ENCODE results near the gene GPC1.

GPC1 gene

DNA sequence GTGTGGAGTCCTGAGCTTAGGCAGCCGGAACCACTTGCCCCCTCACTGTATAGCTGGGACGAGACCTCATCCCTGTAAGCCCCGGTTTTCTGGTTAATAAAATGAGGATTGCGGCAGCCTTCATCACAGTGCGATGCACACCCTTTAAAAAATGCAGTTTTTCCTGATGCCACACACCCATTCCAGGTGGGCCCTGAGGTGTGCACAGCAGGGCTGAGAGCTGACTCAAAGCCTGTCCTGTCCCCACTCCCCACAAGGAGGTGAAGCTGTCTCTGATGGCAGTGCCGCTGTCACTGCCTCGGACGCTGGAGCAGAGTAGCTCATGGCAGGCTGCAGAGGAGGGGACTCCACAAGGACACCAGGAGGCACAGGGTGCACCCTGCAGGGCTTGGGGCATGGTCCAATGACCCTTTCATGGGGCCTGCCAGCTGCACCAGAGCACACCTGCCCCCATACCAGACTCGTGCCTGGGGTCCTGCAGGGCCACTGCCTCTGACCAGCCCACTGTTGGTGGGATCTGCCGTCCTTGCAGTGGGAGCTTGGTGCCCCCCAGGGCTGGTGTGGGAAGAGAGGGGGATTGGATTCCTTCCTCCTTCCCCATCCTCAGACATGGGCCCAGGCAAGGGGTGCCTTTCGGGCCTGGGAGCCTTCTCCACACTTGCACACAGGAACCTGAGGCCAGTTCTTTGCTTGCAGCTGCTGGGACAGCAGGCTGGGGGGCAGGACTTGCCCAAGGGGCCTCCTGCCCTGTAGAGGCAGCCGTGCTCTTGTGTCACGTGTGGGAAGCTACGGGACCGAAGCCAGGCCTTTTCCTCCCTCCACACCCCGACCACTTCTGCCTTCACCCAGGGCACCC lies 22.8 kb downstream of the GPC1 start:
- FAIRE-seq: no peak

DNA sequence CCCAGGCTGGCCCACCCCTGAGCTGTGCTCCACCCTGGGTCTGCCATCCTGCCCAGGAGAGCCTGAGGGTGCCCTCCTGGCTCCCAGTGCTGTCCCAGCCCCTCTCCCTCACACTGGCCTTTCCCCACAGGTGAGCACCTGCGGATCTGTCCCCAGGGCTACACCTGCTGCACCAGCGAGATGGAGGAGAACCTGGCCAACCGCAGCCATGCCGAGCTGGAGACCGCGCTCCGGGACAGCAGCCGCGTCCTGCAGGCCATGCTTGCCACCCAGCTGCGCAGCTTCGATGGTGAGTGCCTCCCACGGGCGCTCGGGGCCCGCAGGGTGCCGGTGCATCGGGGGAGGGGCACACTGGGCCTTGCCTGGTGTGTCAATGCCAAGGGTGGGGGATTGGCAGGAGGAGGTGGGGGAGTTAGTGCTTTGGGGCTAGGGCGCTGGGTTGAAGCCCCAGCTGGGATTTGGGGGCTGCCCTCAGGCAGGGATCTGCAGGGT lies 23.5 kb downstream of the GPC1 start:
- no peak for FAIRE-seq

DNA sequence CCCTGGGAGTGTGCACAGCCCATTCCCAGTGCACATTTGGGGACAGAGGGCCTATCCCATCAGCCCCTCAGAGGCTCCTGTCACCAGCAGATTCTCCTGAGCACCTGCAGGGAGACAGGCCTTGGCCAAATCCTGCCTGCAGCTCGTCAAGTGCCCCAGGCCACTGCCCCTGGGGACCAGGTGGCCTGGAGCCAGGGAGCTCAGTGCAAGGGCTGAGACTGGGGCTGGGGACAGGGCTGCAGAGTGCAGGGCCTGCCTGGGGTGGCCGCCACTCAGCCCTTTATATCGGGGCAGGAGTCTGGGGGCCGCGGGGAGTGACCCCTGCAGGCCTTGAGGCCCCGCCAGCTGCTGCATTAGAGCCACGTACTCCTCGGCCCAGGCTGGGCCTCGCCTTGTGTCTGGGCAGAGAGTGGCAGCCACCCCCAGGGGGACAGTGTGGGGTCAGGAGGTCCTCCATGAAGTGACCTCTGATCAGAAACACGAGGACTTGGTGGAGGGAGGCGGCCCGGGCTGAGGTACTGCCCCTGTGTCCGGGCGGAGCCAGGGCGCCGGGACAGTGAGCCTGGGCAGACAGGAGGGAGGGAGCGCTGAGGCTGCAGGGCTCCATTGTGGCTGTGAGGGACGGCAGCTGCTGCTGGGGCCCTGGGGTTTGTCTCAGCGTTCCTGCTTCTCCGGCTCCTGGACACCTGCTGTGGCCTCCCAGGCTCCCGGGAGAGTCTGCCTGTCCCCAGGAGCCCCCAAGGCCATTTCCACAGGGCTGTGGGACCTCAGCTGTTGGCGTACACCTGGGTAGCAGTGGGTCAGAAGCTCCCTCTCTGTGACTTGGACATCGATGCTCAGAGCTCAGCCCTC lies 24.2 kb downstream of the GPC1 start:
- no peak for FAIRE-seq

DNA sequence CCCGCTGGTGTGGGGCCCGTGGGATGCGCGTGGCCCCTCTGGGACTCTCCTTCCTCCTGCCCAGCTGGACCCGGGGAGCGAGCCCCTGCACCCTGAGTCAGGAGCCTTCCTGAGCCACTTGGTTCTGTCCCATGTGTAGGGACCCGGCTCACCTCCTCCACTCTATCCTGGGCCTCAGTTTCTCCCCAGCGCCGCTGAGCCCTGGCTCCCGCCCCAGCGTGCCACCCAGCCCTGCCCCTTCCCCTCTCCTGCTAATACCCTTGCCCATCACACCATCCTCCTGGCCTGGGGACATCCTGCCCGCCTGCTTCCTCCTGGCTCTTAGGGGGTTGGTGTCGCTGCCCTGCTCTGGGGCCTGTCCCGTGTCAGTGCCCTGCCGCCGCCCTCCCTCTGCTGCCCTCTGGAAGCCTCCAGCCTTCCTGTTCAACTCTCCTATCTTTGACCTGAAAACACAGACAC lies 24.8 kb downstream of the GPC1 start:
- no peak for FAIRE-seq

DNA sequence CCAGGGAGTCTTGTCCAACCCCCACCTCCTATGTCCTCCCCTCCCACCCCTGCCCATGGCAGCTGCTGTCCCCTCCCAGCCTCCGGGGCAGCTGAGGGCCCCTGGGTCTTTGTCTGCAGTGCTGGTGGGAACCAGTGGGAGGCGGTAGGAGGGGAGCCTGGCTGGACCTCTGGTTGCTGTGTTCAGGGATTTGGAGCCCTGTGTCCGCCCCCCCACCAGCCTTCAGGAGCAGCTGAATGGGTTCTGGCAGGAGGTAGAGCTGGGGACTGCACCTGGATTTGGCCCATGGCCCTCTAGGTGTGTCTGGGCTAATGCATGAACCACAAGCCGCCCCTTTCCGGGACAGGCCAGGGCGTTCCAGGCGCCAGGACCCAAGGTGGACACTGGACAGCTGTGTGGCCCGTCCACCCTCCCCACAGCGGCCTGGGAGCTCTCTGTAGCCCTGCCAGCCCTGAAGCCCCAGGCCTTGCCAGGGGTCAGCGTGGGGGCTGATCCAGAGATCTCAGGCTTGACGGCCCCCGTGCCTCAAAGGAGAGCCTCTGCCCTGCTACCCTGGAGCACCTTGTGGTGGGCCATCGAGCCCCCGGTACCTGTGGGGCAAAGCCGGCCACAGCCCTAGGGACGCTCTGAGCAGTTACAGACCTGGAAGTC lies 25.4 kb downstream of the GPC1 start:
- no peak for FAIRE-seq

DNA sequence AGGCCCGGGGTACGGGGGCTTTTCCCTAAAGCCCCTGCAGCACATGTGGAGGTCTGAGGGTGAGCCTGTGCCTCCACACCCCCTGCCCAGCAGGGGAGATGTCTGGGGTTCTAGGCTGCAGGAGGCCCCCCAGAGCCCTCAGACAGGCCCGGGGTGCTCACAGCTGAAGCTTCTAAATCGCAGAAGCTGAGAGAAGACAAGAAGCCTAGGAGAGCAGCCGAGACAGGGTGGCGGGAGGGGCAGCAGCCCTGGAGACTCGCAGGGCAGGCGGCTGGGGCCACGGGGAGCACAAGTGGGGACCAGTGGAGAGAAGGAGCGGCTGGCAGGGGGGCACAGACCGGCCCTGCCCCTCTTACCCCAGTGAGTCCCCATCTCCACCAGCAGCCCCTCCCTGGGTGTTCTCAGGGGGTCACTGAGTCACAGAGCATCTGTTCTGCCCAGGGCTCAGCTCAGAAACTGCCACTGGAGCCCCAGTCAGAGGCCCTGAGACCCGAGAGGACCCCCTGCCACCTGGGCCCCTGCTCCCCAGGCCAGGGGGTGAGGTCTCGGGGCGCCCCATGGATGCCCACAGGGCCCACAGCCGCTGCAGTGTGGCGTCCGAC lies 26.1 kb downstream of the GPC1 start:
- no peak for FAIRE-seq

DNA sequence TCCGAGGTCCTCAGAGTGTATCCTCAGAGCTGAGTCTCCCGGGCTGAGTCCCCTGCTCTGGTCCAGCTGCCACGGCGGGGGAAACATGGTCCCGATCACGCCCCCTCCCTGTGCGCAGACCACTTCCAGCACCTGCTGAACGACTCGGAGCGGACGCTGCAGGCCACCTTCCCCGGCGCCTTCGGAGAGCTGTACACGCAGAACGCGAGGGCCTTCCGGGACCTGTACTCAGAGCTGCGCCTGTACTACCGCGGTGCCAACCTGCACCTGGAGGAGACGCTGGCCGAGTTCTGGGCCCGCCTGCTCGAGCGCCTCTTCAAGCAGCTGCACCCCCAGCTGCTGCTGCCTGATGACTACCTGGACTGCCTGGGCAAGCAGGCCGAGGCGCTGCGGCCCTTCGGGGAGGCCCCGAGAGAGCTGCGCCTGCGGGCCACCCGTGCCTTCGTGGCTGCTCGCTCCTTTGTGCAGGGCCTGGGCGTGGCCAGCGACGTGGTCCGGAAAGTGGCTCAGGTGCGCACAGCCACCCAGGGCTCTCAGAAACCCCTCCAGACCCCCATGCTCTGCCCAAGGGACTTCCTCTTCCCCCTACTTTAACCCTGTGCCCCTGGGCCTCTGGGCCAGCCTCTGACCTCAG lies 26.7 kb downstream of the GPC1 start:
- FAIRE-seq: no peak

DNA sequence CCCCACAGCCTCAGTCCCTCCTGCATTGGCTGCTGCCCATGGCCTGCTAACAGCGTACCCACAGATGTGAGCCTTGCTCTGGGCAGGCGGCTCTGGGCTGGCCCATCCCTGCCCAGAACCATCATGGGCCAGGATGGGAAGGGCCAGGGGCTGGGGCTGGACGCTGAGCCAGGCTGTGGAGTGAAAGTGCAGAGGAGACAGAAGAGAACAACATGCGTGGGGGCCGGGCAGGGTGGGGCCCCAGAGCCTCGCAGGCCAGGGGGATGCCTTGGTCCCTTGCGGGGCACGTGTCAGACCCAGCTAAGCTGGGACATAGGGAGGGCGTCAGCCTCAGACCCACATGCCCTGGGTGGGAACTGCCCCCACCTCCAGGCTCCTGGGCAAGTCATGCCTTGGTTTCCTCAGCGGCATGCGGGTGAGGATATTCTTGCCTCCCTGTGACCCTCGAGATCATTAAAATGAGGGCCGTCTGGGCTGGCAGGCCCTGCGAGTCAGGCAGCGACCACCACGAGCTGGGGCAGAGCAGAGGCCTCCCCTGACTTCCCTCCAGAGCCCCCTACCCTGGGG lies 27.3 kb downstream of the GPC1 start:
- FAIRE-seq: no peak

DNA sequence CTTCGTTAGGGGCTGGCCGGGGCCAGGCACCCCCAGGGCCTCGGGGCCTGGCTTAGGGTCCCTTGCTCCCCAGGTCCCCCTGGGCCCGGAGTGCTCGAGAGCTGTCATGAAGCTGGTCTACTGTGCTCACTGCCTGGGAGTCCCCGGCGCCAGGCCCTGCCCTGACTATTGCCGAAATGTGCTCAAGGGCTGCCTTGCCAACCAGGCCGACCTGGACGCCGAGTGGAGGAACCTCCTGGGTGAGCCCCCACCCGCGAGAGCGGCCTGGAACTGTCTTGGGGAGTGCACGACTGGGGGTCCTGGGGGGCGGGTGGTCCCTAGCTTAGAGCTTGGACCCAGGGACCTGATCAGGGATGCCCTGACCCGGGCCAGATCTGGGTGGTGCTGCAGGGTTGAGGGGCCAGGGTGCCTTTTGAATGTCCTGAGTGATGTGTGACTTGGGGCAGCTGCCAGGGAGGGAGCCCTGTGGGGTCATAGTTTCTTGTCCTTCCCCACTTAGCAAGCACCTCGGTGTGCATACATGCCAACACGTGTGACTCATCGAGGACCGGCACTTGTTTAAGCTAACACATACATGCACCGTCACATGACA lies 27.9 kb downstream of the GPC1 start:
- FAIRE-seq: no peak

DNA sequence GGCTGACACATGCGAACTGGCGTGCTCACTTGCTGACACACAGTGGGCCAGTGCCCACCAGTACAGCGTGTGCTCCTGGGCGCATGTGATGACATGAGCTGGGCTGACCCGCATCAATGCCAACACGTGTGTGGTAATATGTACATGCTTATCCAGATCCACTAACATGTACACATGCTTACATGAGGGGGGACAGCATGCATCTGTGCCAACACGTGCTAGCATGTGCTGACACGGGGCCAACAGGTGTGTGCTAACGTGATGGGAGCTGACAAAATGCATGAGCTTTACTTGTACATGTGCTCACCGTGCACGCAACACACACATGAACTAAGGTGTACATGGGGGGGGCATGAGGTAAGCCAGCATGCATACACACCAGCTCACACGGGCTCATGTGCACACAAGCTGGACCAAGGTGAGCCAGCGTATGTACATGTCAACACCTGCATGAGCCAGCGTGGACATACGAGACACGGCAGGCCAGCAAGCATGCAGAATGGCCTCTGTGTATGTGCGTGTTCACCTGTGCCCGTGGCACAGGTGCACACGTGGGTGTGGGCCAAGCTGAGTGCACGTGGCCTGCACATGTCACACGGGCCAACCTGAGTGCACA lies 28.5 kb downstream of the GPC1 start:
- no peak for FAIRE-seq

DNA sequence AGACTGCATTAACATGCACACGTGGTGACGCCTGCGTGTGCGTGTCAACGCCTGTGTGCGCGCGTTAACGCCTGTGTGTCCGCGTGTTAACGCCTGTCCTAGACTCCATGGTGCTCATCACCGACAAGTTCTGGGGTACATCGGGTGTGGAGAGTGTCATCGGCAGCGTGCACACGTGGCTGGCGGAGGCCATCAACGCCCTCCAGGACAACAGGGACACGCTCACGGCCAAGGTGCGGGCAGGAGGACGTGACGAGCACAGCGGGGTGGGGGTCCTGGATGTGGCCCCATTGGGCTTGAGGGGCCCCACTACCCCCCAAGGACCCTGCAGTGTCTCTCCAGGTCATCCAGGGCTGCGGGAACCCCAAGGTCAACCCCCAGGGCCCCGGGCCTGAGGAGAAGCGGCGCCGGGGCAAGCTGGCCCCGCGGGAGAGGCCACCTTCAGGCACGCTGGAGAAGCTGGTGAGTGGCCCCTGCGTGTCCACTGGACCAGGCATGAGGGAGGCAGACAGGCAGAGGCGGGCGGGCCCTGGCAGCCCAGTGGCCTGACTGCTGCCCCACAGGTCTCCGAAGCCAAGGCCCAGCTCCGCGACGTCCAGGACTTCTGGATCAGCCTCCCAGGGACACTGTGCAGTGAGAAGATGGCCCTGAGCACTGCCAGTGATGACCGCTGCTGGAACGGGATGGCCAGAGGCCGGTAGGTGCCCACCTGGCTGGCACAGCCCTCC lies 29.2 kb downstream of the GPC1 start:
- no peak for FAIRE-seq

DNA sequence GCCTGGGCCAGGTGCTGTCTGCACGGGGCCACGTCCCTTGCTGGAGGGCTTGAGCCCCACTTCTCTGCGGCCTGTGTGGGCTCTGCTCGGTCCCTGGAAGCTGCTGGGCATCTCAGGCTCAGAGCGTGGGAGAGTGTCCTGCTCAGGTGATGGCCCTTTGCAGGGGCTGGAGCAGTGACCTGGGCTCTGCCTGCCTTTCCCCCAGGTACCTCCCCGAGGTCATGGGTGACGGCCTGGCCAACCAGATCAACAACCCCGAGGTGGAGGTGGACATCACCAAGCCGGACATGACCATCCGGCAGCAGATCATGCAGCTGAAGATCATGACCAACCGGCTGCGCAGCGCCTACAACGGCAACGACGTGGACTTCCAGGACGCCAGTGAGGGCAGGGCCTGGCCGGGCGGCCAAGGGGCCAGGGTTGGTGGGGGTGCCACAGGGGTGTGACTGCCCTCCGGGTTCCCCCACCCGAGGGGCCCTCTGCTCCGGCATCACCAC lies 29.9 kb downstream of the GPC1 start:
- FAIRE-seq: no peak

DNA sequence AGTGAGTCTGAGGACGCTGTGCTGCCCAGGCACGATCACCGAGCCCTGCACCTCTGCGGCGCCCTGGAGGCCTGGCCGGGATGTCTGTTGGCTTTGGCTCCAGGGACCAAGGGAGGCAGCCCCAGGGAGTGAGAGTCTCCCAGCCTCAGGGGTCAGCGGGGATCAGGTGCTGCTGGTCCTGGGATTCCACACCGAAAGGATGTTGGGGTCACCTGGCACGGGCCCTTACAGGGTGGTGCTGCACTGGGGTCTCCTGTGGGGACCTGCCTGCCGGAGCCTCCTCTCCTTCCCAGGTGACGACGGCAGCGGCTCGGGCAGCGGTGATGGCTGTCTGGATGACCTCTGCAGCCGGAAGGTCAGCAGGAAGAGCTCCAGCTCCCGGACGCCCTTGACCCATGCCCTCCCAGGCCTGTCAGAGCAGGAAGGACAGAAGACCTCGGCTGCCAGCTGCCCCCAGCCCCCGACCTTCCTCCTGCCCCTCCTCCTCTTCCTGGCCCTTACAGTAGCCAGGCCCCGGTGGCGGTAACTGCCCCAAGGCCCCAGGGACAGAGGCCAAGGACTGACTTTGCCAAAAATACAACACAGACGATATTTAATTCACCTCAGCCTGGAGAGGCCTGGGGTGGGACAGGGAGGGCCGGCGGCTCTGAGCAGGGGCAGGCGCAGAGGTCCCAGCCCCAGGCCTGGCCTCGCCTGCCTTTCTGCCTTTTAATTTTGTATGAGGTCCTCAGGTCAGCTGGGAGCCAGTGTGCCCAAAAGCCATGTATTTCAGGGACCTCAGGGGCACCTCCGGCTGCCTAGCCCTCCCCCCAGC lies 30.5 kb downstream of the GPC1 start:
- FAIRE-seq: no peak

DNA sequence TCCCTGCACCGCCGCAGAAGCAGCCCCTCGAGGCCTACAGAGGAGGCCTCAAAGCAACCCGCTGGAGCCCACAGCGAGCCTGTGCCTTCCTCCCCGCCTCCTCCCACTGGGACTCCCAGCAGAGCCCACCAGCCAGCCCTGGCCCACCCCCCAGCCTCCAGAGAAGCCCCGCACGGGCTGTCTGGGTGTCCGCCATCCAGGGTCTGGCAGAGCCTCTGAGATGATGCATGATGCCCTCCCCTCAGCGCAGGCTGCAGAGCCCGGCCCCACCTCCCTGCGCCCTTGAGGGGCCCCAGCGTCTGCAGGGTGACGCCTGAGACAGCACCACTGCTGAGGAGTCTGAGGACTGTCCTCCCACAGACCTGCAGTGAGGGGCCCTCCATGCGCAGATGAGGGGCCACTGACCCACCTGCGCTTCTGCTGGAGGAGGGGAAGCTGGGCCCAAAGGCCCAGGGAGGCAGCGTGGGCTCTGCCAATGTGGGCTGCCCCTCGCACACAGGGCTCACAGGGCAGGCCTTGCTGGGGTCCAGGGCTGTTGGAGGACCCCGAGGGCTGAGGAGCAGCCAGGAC lies 31.2 kb downstream of the GPC1 start:
- FAIRE-seq: no peak

DNA sequence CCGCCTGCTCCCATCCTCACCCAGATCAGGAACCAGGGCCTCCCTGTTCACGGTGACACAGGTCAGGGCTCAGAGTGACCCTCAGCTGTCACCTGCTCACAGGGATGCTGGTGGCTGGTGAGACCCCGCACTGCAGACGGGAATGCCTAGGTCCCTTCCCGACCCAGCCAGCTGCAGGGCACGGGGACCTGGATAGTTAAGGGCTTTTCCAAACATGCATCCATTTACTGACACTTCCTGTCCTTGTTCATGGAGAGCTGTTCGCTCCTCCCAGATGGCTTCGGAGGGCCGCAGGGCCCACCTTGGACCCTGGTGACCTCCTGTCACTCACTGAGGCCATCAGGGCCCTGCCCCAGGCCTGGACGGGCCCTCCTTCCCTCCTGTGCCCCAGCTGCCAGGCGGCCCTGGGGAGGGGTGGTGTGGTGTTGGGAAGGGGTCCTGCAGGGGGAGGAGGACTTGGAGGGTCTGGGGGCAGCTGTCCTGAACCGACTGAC lies 31.7 kb downstream of the GPC1 start:
- FAIRE-seq: no peak

DNA sequence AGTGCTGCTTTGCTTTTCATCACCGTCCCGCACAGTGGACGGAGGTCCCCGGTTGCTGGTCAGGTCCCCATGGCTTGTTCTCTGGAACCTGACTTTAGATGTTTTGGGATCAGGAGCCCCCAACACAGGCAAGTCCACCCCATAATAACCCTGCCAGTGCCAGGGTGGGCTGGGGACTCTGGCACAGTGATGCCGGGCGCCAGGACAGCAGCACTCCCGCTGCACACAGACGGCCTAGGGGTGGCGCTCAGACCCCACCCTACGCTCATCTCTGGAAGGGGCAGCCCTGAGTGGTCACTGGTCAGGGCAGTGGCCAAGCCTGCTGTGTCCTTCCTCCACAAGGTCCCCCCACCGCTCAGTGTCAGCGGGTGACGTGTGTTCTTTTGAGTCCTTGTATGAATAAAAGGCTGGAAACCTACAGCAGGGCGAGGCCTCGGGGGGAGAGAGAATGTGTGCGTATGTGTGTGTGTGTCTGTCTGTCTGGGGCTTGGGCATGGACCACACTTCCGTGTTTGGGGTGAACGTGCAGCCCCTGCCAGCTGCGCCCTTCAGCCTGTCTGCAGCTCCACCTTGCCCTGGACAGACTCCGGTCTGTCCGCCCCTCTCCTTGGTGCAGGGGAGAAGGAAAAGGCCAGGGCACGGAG lies 32.3 kb downstream of the GPC1 start:
- FAIRE-seq: no peak

DNA sequence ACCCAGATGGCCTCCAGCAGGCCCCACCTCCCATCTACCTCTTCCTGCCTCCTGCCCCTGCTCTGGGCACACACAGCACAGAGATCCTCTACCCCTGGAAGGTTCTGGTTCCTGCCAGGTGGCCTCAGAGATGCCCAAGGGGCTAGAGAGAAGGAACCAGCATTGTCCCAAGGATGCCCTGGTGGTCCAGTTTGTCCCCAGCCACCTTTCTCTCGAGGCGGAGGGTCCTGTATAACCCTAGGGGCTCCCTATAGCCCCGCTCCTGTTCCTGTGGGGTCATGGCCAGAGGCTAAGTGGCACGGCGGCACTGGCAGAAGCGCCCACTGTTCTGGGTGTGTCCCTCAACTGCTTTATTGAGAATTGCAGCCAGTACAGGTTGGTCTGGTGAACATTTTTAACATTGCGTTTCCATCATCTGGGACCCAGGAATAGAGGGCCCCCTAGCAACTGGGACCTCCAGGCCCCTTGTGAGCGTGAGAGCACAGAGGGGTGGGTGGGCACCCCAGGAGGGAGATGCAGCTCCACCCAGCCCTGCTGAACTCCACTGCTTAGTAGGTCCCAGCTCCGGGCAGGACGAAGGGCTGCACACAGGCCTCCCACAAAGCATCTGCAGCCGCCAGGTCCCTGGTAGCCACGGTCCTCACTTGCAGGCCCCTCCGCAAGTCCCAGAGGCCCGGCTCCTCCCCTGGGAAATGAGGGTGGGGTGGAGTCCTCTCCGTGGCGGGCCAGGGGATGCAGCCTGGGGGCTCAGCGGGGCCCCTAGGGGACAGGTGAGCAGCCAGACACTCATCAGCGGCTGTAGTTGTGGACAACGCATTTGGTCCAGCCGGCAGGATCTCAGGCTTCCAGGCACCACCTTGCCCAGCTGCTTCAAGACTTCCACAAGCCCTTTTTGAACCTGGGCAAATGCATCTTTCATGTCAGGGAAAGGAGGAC lies 33.1 kb downstream of the GPC1 start:
- no peak for FAIRE-seq

All from TTC549 (cell line).